Large intestine (tissue), 3 donors: ENCODE data around the gene SAMD3. TPM values are rescaled to one million over a fixed set of nuclear protein-coding genes. Genes with fewer than 3 reads are reported as not detected.
A peak's percentile ranks its signal among the peaks of the same experiment; 100 is the strongest.
"Not testable (repeated sequence)": the region's sequence is repeated elsewhere in the genome, so short reads cannot be mapped to it uniquely, and the experiment has no call there.

Experiments used
- DNase-seq, 2 donors: peaks; one replicate each; pipeline versions ENCODE4 v3.0.0 to v3.0.0-alpha.2; 2013
- H3K27ac ChIP-seq: one replicate; pipeline ENCODE4 v1.5.1; 2013; ENCODE audit warnings: low read length
- H3K27me3 ChIP-seq: 2 replicates; pipeline ENCODE4 v1.6.1; 2013; ENCODE audit warnings: low read length; ENCODE audit not compliant: control insufficient read depth, insufficient read depth
- H3K36me3 ChIP-seq: 2 replicates; pipeline ENCODE4 v1.6.1; 2013; ENCODE audit warnings: low read length; ENCODE audit not compliant: control insufficient read depth, insufficient read depth
- H3K4me1 ChIP-seq: one replicate; pipeline ENCODE4 v1.6.1; 2013; ENCODE audit warnings: low read length; ENCODE audit not compliant: control insufficient read depth, insufficient read depth
- H3K4me3 ChIP-seq: one replicate; pipeline ENCODE4 v1.5.1; 2013; ENCODE audit warnings: low read length
- H3K9me3 ChIP-seq: one replicate; pipeline ENCODE4 v1.6.1; 2013; ENCODE audit warnings: mild to moderate bottlenecking, low read depth, low read length, moderate library complexity; ENCODE audit not compliant: control insufficient read depth
- WGBS: methylation state at CpG from one replicate; pipeline ENCODE4 v1.1.5; 2013; ENCODE audit warnings: low lambda C conversion rate; ENCODE audit not compliant: insufficient coverage; 5-methylcytosine and 5-hydroxymethylcytosine counted together
- polyA plus RNA-seq: library from polyadenylated mRNA; unstranded; fragments of 120-200 nt; gene quantifications from one replicate; pipeline ENCODE4 v1.2.1, GENCODE V29; 2013

Gene SAMD3
- polyA plus RNA-seq, 1 donor, result 3.6 TPM

GRCh38 chr6:130158548-130158947 is 64.2 kb downstream of the SAMD3 start:
- WGBS, result no CpG with 5 or more reads among the region's 4 CpGs
- no peak overlapping the region for H3K27ac ChIP-seq
- no peaks in the 10 kb centered on the region for H3K36me3 ChIP-seq
- no peaks in the 10 kb centered on the region for H3K27me3 ChIP-seq
- H3K9me3 ChIP-seq, result no peaks in the 10 kb centered on the region
- no peaks in the 10 kb centered on the region for H3K4me1 ChIP-seq
- no peak overlapping the region for H3K4me3 ChIP-seq
- DNase-seq, result no peak

- Histone ChIP-seq H3K36me3 (no peaks in the 10 kb centered on the region), H3K4me1 (no peaks in the 10 kb centered on the region), H3K9me3 (no peaks in the 10 kb centered on the region), H3K27ac (no peak overlapping the region), H3K4me3 (no peak overlapping the region), H3K27me3 (no peaks in the 10 kb centered on the region)
- 100% methylated on average over 1 of the region's 2 CpGs for WGBS
- no peak for DNase-seq
Measured at GRCh38 chr6:130158056-130158455, 64.7 kb downstream of the SAMD3 start.

- H3K4me1 ChIP-seq, result no peaks in the 10 kb centered on the region
- H3K9me3 ChIP-seq, result no peaks in the 10 kb centered on the region
- H3K4me3 ChIP-seq, result no peak overlapping the region
- no peak overlapping the region for H3K27ac ChIP-seq
- no peak for DNase-seq
- no peaks in the 10 kb centered on the region for H3K27me3 ChIP-seq
- no peaks in the 10 kb centered on the region for H3K36me3 ChIP-seq
- 96% methylated on average over 3 of the region's 5 CpGs for WGBS
Measured at GRCh38 chr6:130156908-130157307, 65.8 kb downstream of the SAMD3 start.

GRCh38 chr6:130152908-130153510 is 69.7 kb downstream of the SAMD3 start:
- Histone ChIP-seq H3K4me1 (no peaks in the 10 kb centered on the region), H3K36me3 (no peaks in the 10 kb centered on the region), H3K4me3 (no peak overlapping the region), H3K9me3 (no peaks in the 10 kb centered on the region), H3K27me3 (no peaks in the 10 kb centered on the region), H3K27ac (no peak overlapping the region)
- WGBS, result 90% methylated on average over 2 of the region's 6 CpGs
- DNase-seq, result no peak

GRCh38 chr6:130150906-130151305 is 71.8 kb downstream of the SAMD3 start:
- Histone ChIP-seq H3K36me3 (no peaks in the 10 kb centered on the region), H3K9me3 (no peaks in the 10 kb centered on the region), H3K27me3 (no peaks in the 10 kb centered on the region), H3K4me1 (no peaks in the 10 kb centered on the region), H3K4me3 (no peak overlapping the region), H3K27ac (no peak overlapping the region)
- no peak for DNase-seq
- WGBS, result no CpG with 5 or more reads among the region's 8 CpGs

- DNase-seq, result peak in 1 of 2 donors; percentile 3
- not testable (repeated sequence) for H3K9me3 ChIP-seq, H3K4me1 ChIP-seq, H3K4me3 ChIP-seq, H3K27ac ChIP-seq, H3K27me3 ChIP-seq, H3K36me3 ChIP-seq
- WGBS, result no CpG with 5 or more reads among the region's 2 CpGs
Measured at GRCh38 chr6:130149016-130149415, 73.7 kb downstream of the SAMD3 start.

- no peaks in the 10 kb centered on the region for H3K4me1 ChIP-seq
- WGBS, result 100% methylated on average over 3 of the region's 7 CpGs
- H3K4me3 ChIP-seq, result no peak overlapping the region
- H3K36me3 ChIP-seq, result peaks cover 2% of the 10 kb centered on the region
- H3K27me3 ChIP-seq, result no peaks in the 10 kb centered on the region
- no peak overlapping the region for H3K27ac ChIP-seq
- no peaks in the 10 kb centered on the region for H3K9me3 ChIP-seq
- DNase-seq, result no peak
Measured at GRCh38 chr6:130148181-130148580, 74.6 kb downstream of the SAMD3 start.

GRCh38 chr6:130147111-130147510 is 75.6 kb downstream of the SAMD3 start:
- no peak overlapping the region for H3K4me3 ChIP-seq
- WGBS, result 44% methylated on average over 3 of the region's 3 CpGs

GRCh38 chr6:130143709-130144108 is 79.0 kb downstream of the SAMD3 start:
- no CpG with 5 or more reads among the region's 3 CpGs for WGBS

More at GRCh38 chr6:130147111-130147510, 75.6 kb downstream of the SAMD3 start:
- DNase-seq, result no peak
- no peaks in the 10 kb centered on the region for H3K9me3 ChIP-seq
- H3K27me3 ChIP-seq, result no peaks in the 10 kb centered on the region
- H3K4me1 ChIP-seq, result no peaks in the 10 kb centered on the region
- peaks cover 5% of the 10 kb centered on the region for H3K36me3 ChIP-seq
- no peak overlapping the region for H3K27ac ChIP-seq

GRCh38 chr6:130140084-130140483 is 82.7 kb downstream of the SAMD3 start:
- Histone ChIP-seq H3K9me3 (no peaks in the 10 kb centered on the region), H3K27ac (no peak overlapping the region), H3K36me3 (peaks cover 12% of the 10 kb centered on the region), H3K27me3 (no peaks in the 10 kb centered on the region), H3K4me1 (no peaks in the 10 kb centered on the region), H3K4me3 (no peak overlapping the region)
- WGBS, result 86% methylated on average over 1 of the region's 2 CpGs
- DNase-seq, result no peak

More at GRCh38 chr6:130143709-130144108, 79.0 kb downstream of the SAMD3 start:
- no peaks in the 10 kb centered on the region for H3K27me3 ChIP-seq
- H3K4me1 ChIP-seq, result no peaks in the 10 kb centered on the region
- DNase-seq, result no peak
- no peak overlapping the region for H3K4me3 ChIP-seq
- H3K27ac ChIP-seq, result no peak overlapping the region
- H3K9me3 ChIP-seq, result no peaks in the 10 kb centered on the region
- H3K36me3 ChIP-seq, result peaks cover 5% of the 10 kb centered on the region

GRCh38 chr6:130138909-130139242 is 83.9 kb downstream of the SAMD3 start:
- DNase-seq, result peak in 1 of 2 donors; percentile 10
- 0% methylated on average over 1 of the region's 3 CpGs for WGBS

More at GRCh38 chr6:130138909-130139242, 83.9 kb downstream of the SAMD3 start:
- Histone ChIP-seq H3K27me3 (no peaks in the 10 kb centered on the region), H3K4me1 (no peaks in the 10 kb centered on the region), H3K4me3 (no peak overlapping the region), H3K9me3 (no peaks in the 10 kb centered on the region), H3K36me3 (peaks cover 11% of the 10 kb centered on the region), H3K27ac (no peak overlapping the region)
